HepG2 (cell line): Measurements from ENCODE around the gene TLCD3B. TPM values are rescaled to one million over a fixed set of nuclear protein-coding genes. Genes with fewer than 3 reads are reported as not detected.

Experiments used
- ATAC-seq: fragments of 200-7000 bp; cut with Tn5 transposase; 3 replicates; pipeline ENCODE4 v1.9.1; 2020; ENCODE audit warnings: mild to moderate bottlenecking, moderate library complexity
- BruUV-seq: library from RNA; stranded (reverse); fragments of 400-500 nt; replicated peaks from 2 replicates; lab custom pipeline; 2021; lab: Mats Ljungman, UMichigan
- CTCF ChIA-PET: fragments of 300-600 bp; formaldehyde crosslinking; extraction: SDS; loops from one replicate; lab custom pipeline; 2021; ENCODE audit warnings: low total read pairs, inconsistent platforms, low intra/inter-chr PET ratio; lab: Yijun Ruan, JAX
- POLR2A ChIA-PET: fragments of 350-600 bp; sonication (Branson Sonifier 250); formaldehyde crosslinking; loops from one replicate; lab custom pipeline; 2020; ENCODE audit warnings: antibody characterized with exemption, inconsistent platforms; lab: Yijun Ruan, JAX
- DNase-seq: peaks from one replicate; pipeline ENCODE4 v3.0.0-alpha.2; 2015; ENCODE audit warnings: low spot score
- FAIRE-seq: peaks from 3 replicates; lab custom pipeline; 2011; peaks lifted over from hg19 to GRCh38; lab: Jason Lieb, UNC
- H2AFZ ChIP-seq: one replicate; pipeline ENCODE4 v1.6.1; 2011; ENCODE audit warnings: low read length, inconsistent platforms
- H3K27ac ChIP-seq: fragments of 300-600 bp; 3 replicates; pipeline ENCODE4 v1.8.0; 2011; ENCODE audit warnings: mixed run types, mild to moderate bottlenecking, mixed read lengths, low read length, inconsistent platforms; ENCODE audit not compliant: insufficient read depth; ENCODE audit errors: extremely low read length
- H3K27me3 ChIP-seq, 2 experiments: fragments of 200-600 bp in 1 of 2; 2 replicates in 1 of 2; 3 replicates in 1 of 2; pipeline versions ENCODE4 v1.6.0 to v1.8.0; 2011; ENCODE audit warnings: low read length in 2 of 2, mild to moderate bottlenecking in 2 of 2, moderate library complexity in 2 of 2, inconsistent platforms in 1 of 2; ENCODE audit not compliant: insufficient read depth in 2 of 2, control insufficient read depth in 1 of 2
- H3K36me3 ChIP-seq, 2 experiments: fragments of 200-600 bp in 1 of 2; replicated peaks in 1 of 2; 2 replicates in 1 of 2; 3 replicates in 1 of 2; pipeline versions ENCODE4 v1.5.1 to v1.8.0; 2011; ENCODE audit warnings: low read length in 2 of 2, inconsistent platforms in 1 of 2; ENCODE audit not compliant: insufficient read depth in 2 of 2, control insufficient read depth in 1 of 2
- H3K4me1 ChIP-seq: 2 replicates; pipeline ENCODE4 v1.5.1; 2012; ENCODE audit warnings: low read length, inconsistent platforms; ENCODE audit not compliant: insufficient read depth
- H3K4me2 ChIP-seq: 2 replicates; pipeline ENCODE4 v1.6.0; 2011; ENCODE audit warnings: low read depth, low read length, inconsistent platforms
- H3K4me3 ChIP-seq, 3 experiments: fragments of 200-600 bp in 1 of 3; sonication (generic), shearing (Covaris generic) in 1 of 3; replicated peaks in 1 of 3; 2 replicates each; pipeline ENCODE4 v1.5.1; 2011 to 2016; ENCODE audit warnings: low read length in 3 of 3, inconsistent platforms in 2 of 3, low read depth in 2 of 3, mild to moderate bottlenecking in 2 of 3, control low read depth in 1 of 3, mixed read lengths in 1 of 3; ENCODE audit not compliant: insufficient read depth in 1 of 3
- H3K79me2 ChIP-seq: one replicate; pipeline ENCODE4 v1.6.1; 2011; ENCODE audit warnings: low read length, inconsistent platforms; ENCODE audit not compliant: insufficient read depth
- H3K9ac ChIP-seq: 2 replicates; pipeline ENCODE4 v1.6.0; 2011; ENCODE audit warnings: mild to moderate bottlenecking, low read depth, low read length, inconsistent platforms; ENCODE audit not compliant: insufficient read depth
- H3K9me3 ChIP-seq: 2 replicates; pipeline ENCODE4 v1.5.1; 2012; ENCODE audit warnings: mild to moderate bottlenecking, low read length
- H4K20me1 ChIP-seq: 2 replicates; pipeline ENCODE4 v1.6.0; 2011; ENCODE audit warnings: inconsistent platforms, mild to moderate bottlenecking, low read length, moderate library complexity; ENCODE audit not compliant: insufficient read depth
- ARID4A ChIP-seq: sonication (generic); formaldehyde crosslinking; IDR thresholded peaks from 2 replicates; pipeline ENCODE4 v1.5.0; 2020; ENCODE audit warnings: mild to moderate bottlenecking, missing genetic modification reagents, borderline replicate concordance
- BORCS8-MEF2B ChIP-seq: sonication (generic); formaldehyde crosslinking; IDR thresholded peaks from 2 replicates; pipeline ENCODE4 v1.8.0; 2022; ENCODE audit warnings: mild to moderate bottlenecking, missing genetic modification reagents
- ETV5 ChIP-seq: IDR thresholded peaks from 2 replicates; pipeline ENCODE4 v1.6.1; 2018; ENCODE audit warnings: missing biosample characterization, missing genetic modification reagents, inconsistent platforms, borderline replicate concordance
- PLSCR1 ChIP-seq: sonication (generic); formaldehyde crosslinking; IDR thresholded peaks from 2 replicates; pipeline ENCODE4 v1.5.0; 2020; ENCODE audit warnings: missing genetic modification reagents, mild to moderate bottlenecking, borderline replicate concordance
- POLR2G ChIP-seq: fragments of 200-400 bp; formaldehyde crosslinking; IDR thresholded peaks from 2 replicates; pipeline ENCODE4 v1.6.1; 2018; ENCODE audit warnings: mild to moderate bottlenecking, low read depth, low read length, moderate library complexity
- RFX3 ChIP-seq: IDR thresholded peaks from 2 replicates; pipeline ENCODE4 v1.6.1; 2016; ENCODE audit warnings: missing biosample characterization, missing genetic modification reagents
- RXRA ChIP-seq: sonication (generic); formaldehyde crosslinking; IDR thresholded peaks from 2 replicates; pipeline ENCODE4 v1.5.1; 2020; ENCODE audit warnings: missing genetic modification reagents
- STAG1 ChIP-seq: sonication (generic); formaldehyde crosslinking; IDR thresholded peaks from 2 replicates; pipeline ENCODE4 v1.4.0; 2020; ENCODE audit warnings: missing genetic modification reagents
- UBTF ChIP-seq: sonication (generic); formaldehyde crosslinking; IDR thresholded peaks from 2 replicates; pipeline ENCODE4 v1.4.0; 2020; ENCODE audit warnings: mild to moderate bottlenecking, missing genetic modification reagents
- ZBTB26 ChIP-seq: IDR thresholded peaks from 2 replicates; pipeline ENCODE4 v1.6.1; 2016; ENCODE audit warnings: missing compliant biosample characterization, missing genetic modification reagents, borderline replicate concordance
- ZBTB38 ChIP-seq: sonication (generic); formaldehyde crosslinking; IDR thresholded peaks from 2 replicates; pipeline ENCODE4 v1.5.1; 2020; ENCODE audit warnings: mild to moderate bottlenecking, missing genetic modification reagents
- ZNF430 ChIP-seq: sonication (generic); formaldehyde crosslinking; IDR thresholded peaks from 2 replicates; pipeline ENCODE4 v1.9.0; 2021; ENCODE audit warnings: mild to moderate bottlenecking, missing genetic modification reagents
- ZNF468 ChIP-seq: sonication (generic); formaldehyde crosslinking; IDR thresholded peaks from 2 replicates; pipeline ENCODE4 v1.8.0; 2022; ENCODE audit warnings: mild to moderate bottlenecking, moderate library complexity, missing genetic modification reagents
- WGBS: methylation state at CpG from one replicate; pipeline ENCODE4 v1.1.6; 2017; ENCODE audit warnings: low lambda C conversion rate; 5-methylcytosine and 5-hydroxymethylcytosine counted together
- in situ Hi-C: cut with HindIII; loops from 2 replicates; pipeline ENCODE4 v1.10.0; 2017; ENCODE audit warnings: low pct_unique_long_range_greater_than_20kb; ENCODE audit not compliant: extremely low pct_ligation_motif_present
- intact Hi-C: fragments of 100-400 bp; cut with micrococcal nuclease; formaldehyde crosslinking; loops from one replicate; pipeline ENCODE4 v1.10.0; 2022; ENCODE audit not compliant: unreplicated experiment
- polyA plus RNA-seq, 8 experiments: library from polyadenylated mRNA; depleted of rRNA in 3 of 8; stranded (reverse) in 7 of 8; unstranded in 1 of 8; fragments of >200 nt; fragmentation: Illumina TruSeq in 4 of 8; extraction: Trizol in 4 of 8; gene quantifications; 2 replicates each; pipeline versions ENCODE4 v1.2.1 to v1.2.3, GENCODE V29; 2011 to 2016; ENCODE audit warnings: low read depth in 4 of 8, missing spikeins in 1 of 8, mixed read lengths in 1 of 8; ENCODE audit not compliant: insufficient read depth in 1 of 8
- total RNA-seq, 5 experiments: library from RNA; depleted of rRNA; stranded (reverse); fragments of >200 nt; fragmentation: Illumina TruSeq; extraction: Trizol; gene quantifications; 2 replicates each; pipeline ENCODE4 v1.2.3, GENCODE V29; 2016; ENCODE audit warnings: low read depth in 1 of 5

Gene TLCD3B
- total and polyA plus RNA-seq, 2 of the 13 experiments (the other 11 are each of a cell fraction or from before 2014, with no cell fraction given): not detected

- H2AFZ ChIP-seq: no peak overlapping the region
- H3K36me3 ChIP-seq: peaks cover 35 to 57% of the 10 kb centered on the region in 2 experiments
- peak; percentile 54 for DNase-seq
- WGBS: 92% methylated on average over 16 of the region's 17 CpGs
- H3K4me1 ChIP-seq: peaks cover 56% of the 10 kb centered on the region
- peak overlapping the region in 2 of 3 experiments; percentile 16 to 47; a peak in 3 of 6 replicates for H3K4me3 ChIP-seq
- no TSS peak for BruUV-seq
- intact Hi-C loops (loop anchor here (5.0 kb wide), 1 partner anchor 678 kb away; the partner anchor contains the start of gene PHKG2), in situ Hi-C loops (no loop called here)
- peak overlapping the region; percentile 90; the same call in 1 of the 2 replicates for H3K9ac ChIP-seq
- peaks cover 0 to 2% of the 10 kb centered on the region in 2 experiments; a peak in 1 of 5 replicates for H3K27me3 ChIP-seq
- peaks cover 71% of the 10 kb centered on the region for H4K20me1 ChIP-seq
- H3K4me2 ChIP-seq: peak overlapping the region; percentile 99
- ChIA-PET CTCF (interaction anchor here (0.6 to 2.2 kb wide), 3 partner anchors 23 to 43 kb away, joined by 3 to 9 read pairs (median 4); partner anchors contain the start of gene TBX6), POLR2A (interaction anchor here (0.6 to 9.1 kb wide), 2 partner anchors 22 to 43 kb away, joined by 3 to 120 read pairs; partner anchors contain the start of gene TBX6)
- ATAC-seq: no peak
- H3K9me3 ChIP-seq: no peaks in the 10 kb centered on the region
- H3K27ac ChIP-seq: peak overlapping the region; percentile 32
- no peak for FAIRE-seq
- peaks cover 49% of the 10 kb centered on the region for H3K79me2 ChIP-seq
- TF ChIP-seq BORCS8-MEF2B (CRISPR knock-in tag) (peak; percentile 28; the same call in 1 of the 2 replicates), ZBTB26 (CRISPR knock-in tag) (no peak), ETV5 (CRISPR knock-in tag) (peak; percentile 15; the same call in 1 of the 2 replicates), PLSCR1 (CRISPR knock-in tag) (no peak), UBTF (CRISPR knock-in tag) (0 out of 2 replicates have a peak, but pooled peaks have one; percentile 24), RXRA (CRISPR knock-in tag) (0 out of 2 replicates have a peak, but pooled peaks have one; percentile 3), RFX3 (no peak), ARID4A (CRISPR knock-in tag) (peak; percentile 28; the same call in 1 of the 2 replicates), ZBTB38 (CRISPR knock-in tag) (peak; percentile 37; the same call in 1 of the 2 replicates), STAG1 (CRISPR knock-in tag) (peak; percentile 50), ZNF430 (CRISPR knock-in tag) (0 out of 2 replicates have a peak, but pooled peaks have one; percentile 55), ZNF468 (CRISPR knock-in tag) (0 out of 2 replicates have a peak, but pooled peaks have one; percentile 29), POLR2G (0 out of 2 replicates have a peak, but pooled peaks have one; percentile 35)
Measured at GRCh38 chr16:30068750-30069610, 37.9 kb upstream of the TLCD3B start.
